ENCODE measurements around the gene NEDD8.
"Not testable (repeated sequence)": the region's sequence is repeated elsewhere in the genome, so short reads cannot be mapped to it uniquely, and the experiment has no call there.

NEDD8 gene

DNA sequence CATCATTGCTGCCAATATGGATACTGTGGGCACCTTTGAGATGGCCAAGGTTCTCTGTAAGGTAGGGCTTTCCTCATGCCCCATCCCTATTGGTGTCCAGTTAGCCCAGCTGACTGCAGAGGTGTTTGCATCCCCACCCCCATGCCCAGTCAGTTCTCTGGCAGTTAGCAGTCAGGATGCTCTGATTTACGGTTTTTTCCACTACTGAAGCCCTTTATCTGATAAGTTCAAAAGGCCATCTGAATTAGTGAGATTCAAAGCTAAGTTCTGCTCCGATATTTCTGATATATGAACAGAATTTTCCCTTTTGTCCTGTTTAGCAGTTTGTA, 1.3 kb upstream of the NEDD8 start:
- DNase-seq (ENCODE audit: low read depth, low spot score): no peak

DNA sequence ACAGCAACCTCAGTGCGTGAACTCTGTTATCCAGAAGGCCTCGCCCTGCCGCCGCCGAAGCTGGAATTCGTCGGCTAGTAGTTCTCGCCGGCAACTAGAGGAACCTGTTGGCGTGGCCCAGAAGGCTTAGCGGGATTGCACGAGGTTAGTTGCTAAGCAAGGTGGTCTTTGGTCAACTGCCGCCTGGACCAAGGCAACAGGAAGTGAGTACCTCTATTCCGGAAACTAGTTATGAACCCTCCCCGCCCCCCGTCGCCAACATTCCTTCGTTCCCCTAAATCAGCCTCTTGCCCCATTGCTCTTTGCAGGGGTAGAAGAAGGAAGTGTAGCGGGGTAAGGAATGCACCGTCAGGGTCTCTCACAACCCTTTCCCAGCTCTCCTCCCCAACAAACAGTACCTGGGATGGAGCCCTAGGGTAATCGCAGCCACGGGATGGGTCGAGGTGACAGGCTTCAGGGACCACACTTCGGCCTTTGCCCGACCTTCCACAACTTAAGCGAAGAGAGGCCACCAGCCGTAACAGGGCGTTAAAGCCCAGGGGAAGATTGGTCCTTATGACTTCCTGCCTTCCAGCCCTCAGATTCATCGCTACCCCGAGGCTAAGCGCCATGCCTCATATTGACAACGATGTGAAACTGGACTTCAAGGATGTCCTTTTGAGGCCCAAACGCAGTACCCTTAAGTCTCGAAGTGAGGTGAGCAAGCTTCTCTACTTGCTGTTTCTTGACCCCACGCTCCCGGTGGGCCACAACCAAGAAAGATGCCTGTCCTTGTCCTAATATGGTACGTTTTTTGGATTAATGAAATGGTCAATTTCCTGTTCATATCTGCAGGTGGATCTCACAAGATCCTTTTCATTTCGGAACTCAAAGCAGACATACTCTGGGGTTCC, 724 bp upstream of the NEDD8 start, which contains the start of gene GMPR2:
Gene GMPR2, plus strand, starts transcription at position 285 of the 893 bp plus-strand sequence. Its CDS starts 325 bp downstream, at position 610.
- no peak for DNase-seq (ENCODE audit: low read depth, low spot score)
- H3K4me3 ChIP-seq (ENCODE audit: low read length): peak within 1 kb of the TSS; percentile 87

More for the DNA sequence above, 1.3 kb upstream of the NEDD8 start:
- H3K4me3 ChIP-seq (ENCODE audit: low read length): peak overlapping the region; percentile 87

DNA sequence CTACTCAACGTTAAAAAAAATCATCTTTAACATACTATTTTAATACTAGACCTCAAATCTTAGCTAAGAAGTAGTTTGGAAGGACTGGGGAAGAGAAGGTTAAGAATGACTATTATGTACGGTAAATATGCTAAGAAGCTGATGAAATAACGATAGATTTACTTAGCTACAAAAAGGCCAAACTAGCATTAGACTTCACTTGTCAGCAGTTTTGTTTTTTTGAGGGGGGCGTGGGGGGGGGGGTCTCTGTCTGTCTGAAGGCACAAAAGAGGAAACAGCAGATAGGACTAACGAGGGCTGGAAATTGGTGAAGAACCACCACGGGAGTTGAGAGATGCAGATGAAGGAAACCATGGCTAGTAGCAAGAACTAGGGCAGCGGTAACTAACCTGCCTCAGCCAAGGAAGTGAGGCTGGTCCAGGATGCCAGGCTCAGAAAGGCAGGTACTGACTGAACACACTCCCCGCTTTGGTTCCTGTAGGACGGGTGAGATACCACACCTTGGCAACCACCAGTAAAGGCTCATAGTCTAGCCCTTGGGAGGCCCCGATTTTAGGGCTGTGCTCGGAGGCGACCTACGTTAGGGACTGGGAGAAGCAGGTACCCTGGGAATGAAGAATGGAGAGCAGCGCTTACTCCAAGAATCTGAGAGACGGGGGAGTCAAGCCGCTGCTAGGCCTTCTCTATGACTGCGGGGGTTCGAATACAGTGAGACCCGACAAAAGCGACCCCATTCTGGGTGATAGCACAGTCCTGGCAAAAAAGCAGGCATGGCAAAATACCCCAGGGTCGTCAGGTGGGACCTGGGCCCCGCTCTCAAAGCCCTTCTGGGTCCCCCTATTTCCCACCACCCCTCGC, 675 bp downstream of the NEDD8 start:
- DNase-seq (ENCODE audit: low read depth, low spot score): no peak
- H3K4me3 ChIP-seq (ENCODE audit: low read length): peak overlapping the region; percentile 87

- H3K4me3 ChIP-seq (ENCODE audit: low read length): no peak overlapping the region
- no peak for DNase-seq (ENCODE audit: low read depth, low spot score)
These were observed 3.3 kb downstream of the NEDD8 start for GRCh38 chr14:24228902-24229301.

DNA sequence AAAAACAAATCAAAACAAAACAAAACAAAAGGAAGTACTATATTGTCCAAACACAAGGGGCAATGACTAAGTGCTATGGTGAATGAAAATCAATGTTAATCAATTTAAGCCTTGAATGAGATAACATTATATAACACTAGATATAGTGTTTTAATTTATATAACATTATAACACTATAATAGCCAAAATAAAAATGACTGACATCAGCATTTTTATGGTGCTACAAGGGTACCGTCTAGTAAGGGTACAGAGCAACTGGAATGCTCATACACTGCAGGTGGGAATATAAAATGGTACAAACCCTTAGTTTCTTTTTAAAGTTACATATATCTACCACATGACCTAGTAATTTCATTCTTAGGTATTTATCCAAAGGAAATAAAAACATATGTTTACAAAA, 5.7 kb downstream of the NEDD8 start:
- no peak overlapping the region for H3K4me3 ChIP-seq (ENCODE audit: low read length)
- DNase-seq (ENCODE audit: low read depth, low spot score): no peak

GRCh38 chr14:24224618-24225071, 7.5 kb downstream of the NEDD8 start:
- H3K4me3 ChIP-seq (ENCODE audit: low read length): no peak overlapping the region
- DNase-seq (ENCODE audit: low read depth, low spot score): no peak

GRCh38 chr14:24222987-24223386, 9.2 kb downstream of the NEDD8 start:
- H3K4me3 ChIP-seq (ENCODE audit: low read length); DNase-seq (ENCODE audit: low read depth, low spot score): not testable (repeated sequence)

- no peak overlapping the region for H3K4me3 ChIP-seq (ENCODE audit: low read length)
- no peak for DNase-seq (ENCODE audit: low read depth, low spot score)
These were observed 12.6 kb downstream of the NEDD8 start for GRCh38 chr14:24219521-24219920.

DNA sequence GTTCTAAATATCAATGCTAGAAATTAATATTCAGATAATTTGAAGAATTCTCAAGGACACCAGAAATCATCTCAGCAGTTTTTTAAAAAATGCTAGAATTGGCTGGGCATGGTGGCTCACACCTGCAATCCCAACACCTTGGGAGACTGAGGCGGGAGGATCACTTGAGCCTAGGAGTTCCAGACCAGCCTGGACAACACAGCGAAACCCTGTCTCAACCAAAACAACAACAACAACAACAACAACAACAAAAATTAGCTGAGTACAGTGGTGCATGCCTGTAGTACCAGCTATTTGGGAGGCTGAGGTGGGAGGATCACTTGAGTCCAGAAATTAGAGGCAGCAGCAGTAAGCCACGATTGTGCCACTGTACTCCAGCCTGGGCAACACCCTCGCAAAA, 13.1 kb downstream of the NEDD8 start:
- no peak for DNase-seq (ENCODE audit: low read depth, low spot score)
- no peak overlapping the region for H3K4me3 ChIP-seq (ENCODE audit: low read length)

- H3K4me3 ChIP-seq (ENCODE audit: low read length); DNase-seq (ENCODE audit: low read depth, low spot score): not testable (repeated sequence)
These were observed 15.3 kb downstream of the NEDD8 start for GRCh38 chr14:24216876-24217275.

DNA sequence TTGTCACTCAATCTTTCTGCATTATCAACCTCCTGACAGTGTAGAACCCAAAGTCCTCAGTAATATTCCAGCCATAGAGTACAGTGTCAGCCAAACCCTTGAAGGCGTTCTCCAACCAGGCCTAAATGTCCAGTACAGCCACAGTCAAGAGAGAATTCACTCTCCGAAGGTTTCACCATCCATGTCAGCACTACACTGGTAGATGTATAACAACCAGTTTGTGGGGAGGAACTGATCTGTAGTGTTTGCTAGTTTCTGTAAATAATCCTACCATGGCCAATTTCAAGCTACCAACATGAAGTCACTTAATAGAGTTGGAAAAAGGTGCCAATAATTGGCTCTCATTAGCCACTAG, 15.8 kb downstream of the NEDD8 start:
- no peak for DNase-seq (ENCODE audit: low read depth, low spot score)
- peak overlapping the region; percentile 95 for H3K4me3 ChIP-seq (ENCODE audit: low read length)

DNA sequence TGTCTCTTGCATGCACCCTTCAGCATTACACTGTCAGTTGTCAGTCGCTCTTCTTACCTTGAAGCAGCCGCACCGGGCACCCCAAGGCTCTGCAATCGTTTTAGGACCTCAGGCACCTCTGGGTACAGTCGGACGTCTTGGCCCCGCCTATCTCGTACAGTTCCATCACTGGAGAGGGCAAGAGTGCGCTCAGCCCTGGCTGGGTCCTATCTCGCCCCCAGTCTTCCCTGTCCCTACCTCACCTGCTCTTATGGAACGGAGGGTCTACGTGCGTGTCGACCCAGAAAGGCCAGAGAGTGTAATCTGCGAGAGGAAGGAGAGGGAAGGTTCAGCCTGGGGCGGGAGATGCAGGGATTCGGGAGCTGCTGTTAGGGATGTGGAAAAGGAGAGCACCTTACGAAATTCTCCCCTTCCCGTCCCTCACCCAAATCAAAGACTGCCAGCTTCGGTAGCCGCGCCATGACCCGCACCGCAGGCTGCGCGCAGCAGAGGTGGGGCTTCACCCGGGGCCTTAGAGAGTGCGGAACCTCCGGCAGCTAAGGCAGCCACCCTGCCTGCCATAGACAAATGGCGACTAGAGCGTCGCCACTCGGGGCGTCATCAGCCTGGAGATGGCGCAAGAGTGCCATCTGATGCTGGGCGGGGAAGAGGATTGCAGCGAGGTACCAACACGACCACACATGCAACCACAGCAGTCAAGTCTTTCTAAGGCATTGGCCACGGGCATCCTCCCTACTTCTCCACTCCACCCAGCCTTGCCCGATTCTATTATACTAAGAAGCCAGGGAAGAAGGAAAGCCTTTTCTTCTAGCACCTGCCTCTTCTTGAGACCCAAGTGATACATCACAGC, 16.4 kb downstream of the NEDD8 start, which contains the start of gene MDP1:
Gene MDP1, minus strand, starts transcription at position 572 of the 850 bp plus-strand sequence. Its CDS starts 111 bp downstream, at position 461.
- DNase-seq (ENCODE audit: low read depth, low spot score): peak; percentile 94

GRCh38 chr14:24213866-24214662, 18.1 kb downstream of the NEDD8 start:
- DNase-seq (ENCODE audit: low read depth, low spot score): no peak
- H3K4me3 ChIP-seq (ENCODE audit: low read length): peak overlapping the region; percentile 85

More for the DNA sequence above, 16.4 kb downstream of the NEDD8 start, which contains the start of gene MDP1:
- peak within 1 kb of the TSS; percentile 95 for H3K4me3 ChIP-seq (ENCODE audit: low read length)

DNA sequence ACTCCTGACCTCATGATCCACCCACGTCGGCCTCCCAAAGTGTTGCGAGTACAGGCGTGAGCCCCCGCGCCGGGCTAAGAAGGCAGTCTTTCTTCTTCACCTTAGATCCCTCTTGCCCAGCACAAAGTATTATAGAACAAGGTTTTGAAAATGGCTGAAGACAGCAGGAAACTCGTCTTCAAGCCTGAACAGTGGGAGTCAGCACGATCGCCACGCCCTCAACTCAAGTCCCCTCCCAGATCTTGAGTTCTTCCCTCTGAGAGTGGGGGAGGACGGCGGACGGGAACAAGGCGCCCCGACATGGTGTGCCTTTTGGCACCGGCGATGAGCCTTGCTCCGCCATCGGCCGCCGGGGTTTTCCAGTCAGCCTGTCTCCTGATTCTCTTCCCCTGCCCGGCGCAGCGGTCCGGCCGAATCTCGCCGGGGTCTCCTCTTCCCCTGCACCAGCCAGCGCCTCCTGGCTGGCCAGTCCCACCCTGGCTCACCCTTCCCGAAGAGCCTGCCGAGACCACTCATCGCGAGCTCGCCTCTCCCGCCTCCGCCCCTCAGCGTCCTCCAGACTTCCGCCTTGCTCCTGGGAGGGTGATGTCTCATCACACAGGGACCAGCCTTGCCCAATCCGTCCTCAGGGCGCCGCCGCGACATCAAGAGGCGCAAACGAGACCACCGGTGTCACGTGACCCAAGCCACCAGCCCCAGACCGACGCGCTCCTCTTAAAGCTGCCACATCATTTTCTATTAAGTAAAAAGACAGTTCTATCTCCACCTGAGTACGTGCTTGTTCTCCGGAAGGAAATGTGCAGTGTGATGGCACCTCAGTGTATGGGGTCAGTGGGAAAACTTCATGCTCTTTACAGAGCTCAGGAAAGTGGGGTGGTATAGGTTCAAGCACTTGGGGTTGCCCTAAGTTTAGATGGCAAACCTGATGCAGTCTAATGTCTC, 19.0 kb downstream of the NEDD8 start, which contains the start of gene CHMP4A:
Gene CHMP4A, minus strand, starts transcription at position 565 of the 942 bp plus-strand sequence. Its CDS starts 49 bp downstream, at position 516.
- peak within 1 kb of the TSS; percentile 85 for H3K4me3 ChIP-seq (ENCODE audit: low read length)
- DNase-seq (ENCODE audit: low read depth, low spot score): peak; percentile 96

DNA sequence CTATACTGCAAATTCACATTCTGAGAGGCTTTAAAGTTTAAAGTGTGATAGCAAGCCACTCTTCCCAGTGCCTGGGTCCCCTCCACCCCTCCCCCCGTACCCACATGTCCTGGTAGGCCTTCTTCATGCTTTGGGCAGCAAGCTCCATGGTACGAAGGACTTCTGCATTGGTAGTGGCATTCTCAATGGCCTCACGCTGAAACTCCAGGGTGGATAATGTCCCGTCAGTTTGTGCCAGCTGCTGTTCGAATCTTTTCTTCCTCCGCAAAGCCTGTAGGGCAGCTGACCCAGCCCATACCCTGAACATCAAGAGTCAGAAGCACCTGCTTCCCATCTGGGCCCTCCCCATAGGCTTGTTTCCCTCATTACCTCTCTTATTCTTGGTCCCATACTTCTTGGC, 20.9 kb downstream of the NEDD8 start:
- DNase-seq (ENCODE audit: low read depth, low spot score): no peak

DNA sequence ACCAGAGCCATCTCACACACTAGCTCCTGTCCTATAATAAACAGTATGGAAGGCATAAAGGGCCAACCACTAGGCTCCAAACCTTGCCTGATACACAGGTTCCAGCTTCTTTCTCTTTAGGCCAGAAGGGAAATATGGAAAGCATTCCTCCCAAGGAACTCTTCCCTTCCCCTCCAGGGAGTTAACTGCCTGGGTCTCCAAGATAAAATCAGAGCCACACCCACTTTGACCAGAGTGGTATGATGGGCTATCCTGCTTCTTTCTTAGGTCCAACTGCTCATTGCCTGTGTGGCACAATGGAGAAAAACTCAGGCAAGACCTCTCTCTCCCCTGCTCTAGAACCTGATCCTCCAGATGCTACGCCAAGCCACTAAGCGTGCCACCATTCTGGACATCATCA, 24.5 kb downstream of the NEDD8 start:
- DNase-seq (ENCODE audit: low read depth, low spot score): no peak
- no peak overlapping the region for H3K4me3 ChIP-seq (ENCODE audit: low read length)

More for the DNA sequence above, 20.9 kb downstream of the NEDD8 start:
- no peak overlapping the region for H3K4me3 ChIP-seq (ENCODE audit: low read length)

DNA sequence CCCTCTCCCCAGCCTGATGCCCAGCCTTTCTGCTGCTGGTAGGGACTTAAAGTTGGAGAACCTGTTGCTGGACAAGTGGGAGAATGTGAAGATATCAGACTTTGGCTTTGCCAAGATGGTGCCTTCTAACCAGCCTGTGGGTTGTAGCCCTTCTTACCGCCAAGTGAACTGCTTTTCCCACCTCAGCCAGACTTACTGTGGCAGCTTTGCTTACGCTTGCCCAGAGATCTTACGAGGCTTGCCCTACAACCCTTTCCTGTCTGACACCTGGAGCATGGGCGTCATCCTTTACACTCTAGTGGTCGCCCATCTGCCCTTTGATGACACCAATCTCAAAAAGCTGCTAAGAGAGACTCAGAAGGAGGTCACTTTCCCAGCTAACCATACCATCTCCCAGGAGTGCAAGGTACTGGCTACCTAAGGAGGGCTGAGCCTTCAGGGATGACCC, 25.0 kb downstream of the NEDD8 start:
- H3K4me3 ChIP-seq (ENCODE audit: low read length): no peak overlapping the region
- peak; percentile 37 for DNase-seq (ENCODE audit: low read depth, low spot score)
